Measurements from ENCODE around the gene SPEM3. TPM values are rescaled to one million over a fixed set of nuclear protein-coding genes. Genes with fewer than 3 reads are reported as not detected.

The SPEM3 gene
- total RNA-seq (2022; extraction: Qiagen RNA extraction; ENCODE audit: low read depth), result not detected in 5 replicates

DNA sequence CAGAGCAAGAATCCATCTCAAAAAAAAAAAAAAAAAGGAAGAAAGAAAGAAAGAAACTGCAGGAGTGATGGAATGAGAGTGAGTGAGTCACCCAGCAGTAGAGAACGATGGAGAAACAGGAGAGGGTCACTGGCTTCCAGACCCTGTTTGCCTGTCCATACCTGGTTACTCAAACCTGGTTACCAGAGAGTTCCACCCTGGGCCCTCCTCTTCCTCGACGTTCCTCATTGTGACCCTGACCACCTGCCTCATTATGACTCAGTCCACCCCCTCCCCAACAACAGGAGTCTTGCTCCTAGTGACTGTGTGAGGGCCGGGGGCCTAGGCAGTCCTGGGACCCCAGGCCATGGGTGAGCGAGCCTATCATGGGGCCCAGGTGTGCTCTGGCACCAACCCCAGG lies at the start of gene SPEM3:
Gene SPEM3 (plus strand): TSS at position 301 of the 400 bp plus-strand sequence. CDS start 46 bp downstream, at position 347.

GRCh38 chr17:7380855-7381683 lies 47.6 kb upstream of the SPEM3 start, which contains the start of gene TNK1:
Gene TNK1, plus strand, starts transcription at chr17:7381089. Its CDS starts 1,838 bp downstream, at chr17:7382927.

GRCh38 chr17:7394452-7395191 lies 34.0 kb upstream of the SPEM3 start, which contains the start of gene PLSCR3:
Gene PLSCR3, minus strand, starts transcription at chr17:7394525. Its CDS starts 415 bp downstream, at chr17:7394110.

DNA sequence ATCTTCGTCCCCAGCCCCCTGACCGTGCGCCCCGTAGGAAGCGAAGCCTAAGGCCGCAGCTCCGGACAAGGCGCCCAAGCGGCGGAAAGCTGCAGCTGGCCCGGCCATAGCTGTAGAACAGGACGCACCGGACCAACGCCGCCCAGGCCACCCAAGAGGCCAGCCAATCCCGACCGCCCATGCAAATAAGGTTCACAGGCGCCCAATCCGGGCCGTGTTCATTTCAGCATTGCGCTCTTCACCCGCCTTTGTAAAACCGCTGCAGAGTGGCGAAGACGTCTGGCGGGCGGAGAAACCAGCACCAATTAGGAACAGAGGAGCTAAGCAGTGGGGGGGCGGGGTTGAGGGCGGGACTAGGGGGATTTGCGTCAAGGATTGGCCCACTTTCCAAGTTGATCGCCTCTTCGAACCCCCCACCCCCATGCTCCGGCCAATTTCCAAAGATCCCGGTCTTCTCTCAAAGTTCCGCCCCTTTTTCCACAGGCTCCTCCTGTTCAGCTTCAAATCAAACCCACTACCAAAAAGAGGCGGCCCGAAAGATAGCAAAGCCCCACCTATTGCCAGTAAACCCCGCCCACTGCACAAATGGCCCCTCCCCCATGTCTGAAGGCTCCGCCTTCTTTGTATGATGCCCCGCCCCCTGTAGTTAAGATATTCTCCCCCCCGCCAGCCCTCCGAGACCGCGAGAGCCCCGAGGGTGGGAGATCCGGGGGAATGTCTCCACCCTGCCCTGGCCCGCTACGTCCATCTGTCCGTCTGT lies 24.5 kb upstream of the SPEM3 start, which contains the start of gene TMEM256:
Gene TMEM256 (minus strand): TSS at position 121 of the 760 bp plus-strand sequence. CDS start 13 bp downstream, at position 108.

GRCh38 chr17:7407485-7408251 lies 21.0 kb upstream of the SPEM3 start, which contains the start of gene NLGN2:
Gene NLGN2, plus strand, starts transcription at chr17:7407845. Its CDS starts 411 bp downstream, at chr17:7408256.

GRCh38 chr17:7419819-7420610 lies 8.6 kb upstream of the SPEM3 start, which contains the start of gene SPEM1:
Gene SPEM1, plus strand, starts transcription at chr17:7420324. Its CDS starts 61 bp downstream, at chr17:7420385.

GRCh38 chr17:7425316-7425715 lies 3.3 kb upstream of the SPEM3 start, which contains the start of gene SPEM2:
Gene SPEM2, plus strand, starts transcription at chr17:7425616. Its CDS starts 73 bp downstream, at chr17:7425689.

DNA sequence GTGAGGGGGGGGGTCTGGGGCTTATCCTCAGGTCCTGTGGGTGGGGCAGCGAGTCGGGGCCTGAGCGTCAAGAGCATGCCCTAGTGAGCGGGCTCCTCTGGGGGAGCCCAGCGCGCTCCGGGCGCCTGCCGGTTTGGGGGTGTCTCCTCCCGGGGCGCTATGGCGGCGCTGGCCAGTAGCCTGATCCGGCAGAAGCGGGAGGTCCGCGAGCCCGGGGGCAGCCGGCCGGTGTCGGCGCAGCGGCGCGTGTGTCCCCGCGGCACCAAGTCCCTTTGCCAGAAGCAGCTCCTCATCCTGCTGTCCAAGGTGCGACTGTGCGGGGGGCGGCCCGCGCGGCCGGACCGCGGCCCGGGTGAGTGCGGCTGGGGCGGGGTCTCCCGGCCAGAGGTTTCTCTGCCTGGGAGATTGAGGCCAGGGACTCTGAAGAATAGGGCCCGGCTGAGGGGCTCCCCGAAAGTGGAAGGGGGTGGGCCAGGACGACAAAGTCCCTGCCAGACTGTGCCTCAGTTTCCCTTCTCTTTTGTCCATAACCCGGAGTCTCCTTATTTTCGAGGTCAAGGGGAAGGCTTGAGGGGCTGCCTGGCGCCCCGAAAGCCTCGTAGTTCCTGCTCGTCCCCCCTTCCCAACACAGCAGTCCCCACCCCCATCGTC lies 10.9 kb downstream of the SPEM3 start, which contains the start of gene FGF11:
Gene FGF11 (plus strand): TSS at position 51 of the 651 bp plus-strand sequence. CDS start 109 bp downstream, at position 160.

DNA sequence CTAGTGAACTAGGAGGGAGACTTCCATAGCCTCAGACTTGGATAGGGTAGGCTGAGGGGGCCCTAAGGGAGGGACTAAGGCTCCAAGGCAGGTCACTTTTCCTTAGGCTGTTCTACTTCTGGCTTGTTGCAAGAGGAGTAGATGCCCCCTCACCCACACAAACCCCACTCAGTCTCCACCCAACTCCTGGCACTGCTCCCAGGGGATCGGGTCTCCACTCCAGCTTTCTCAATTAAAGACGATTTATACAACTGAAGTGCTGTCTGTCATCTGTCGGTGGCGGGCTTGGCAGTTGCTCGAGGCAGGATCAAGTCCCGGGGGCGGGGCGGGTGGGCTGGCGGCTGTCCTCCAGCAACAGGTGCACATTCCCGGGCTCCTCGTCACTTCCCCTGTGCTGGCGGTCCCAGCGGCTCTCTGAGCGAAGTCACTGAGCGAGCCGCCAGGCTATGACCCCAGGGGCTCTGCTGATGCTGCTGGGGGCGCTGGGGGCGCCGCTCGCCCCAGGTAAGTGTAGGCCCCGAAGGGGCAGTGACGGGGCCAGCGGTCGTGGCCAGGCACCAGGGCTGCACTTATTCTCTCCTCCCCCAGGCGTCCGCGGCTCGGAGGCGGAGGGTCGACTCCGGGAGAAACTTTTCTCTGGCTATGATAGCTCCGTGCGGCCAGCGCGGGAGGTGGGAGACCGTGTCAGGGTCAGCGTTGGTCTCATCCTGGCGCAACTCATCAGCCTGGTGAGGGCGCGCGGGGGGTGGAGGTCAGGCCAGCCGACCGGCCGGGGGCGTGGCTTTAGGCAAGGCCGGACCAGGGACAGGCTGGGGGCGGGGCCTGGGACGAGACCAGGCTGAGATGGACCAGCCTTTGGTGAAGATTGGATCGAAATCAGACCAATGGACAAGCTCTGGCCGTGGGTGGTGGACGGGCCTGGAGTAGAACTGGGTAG lies 16.3 kb downstream of the SPEM3 start, which contains the start of gene CHRNB1:
Gene CHRNB1 (plus strand): TSS at position 380 of the 937 bp plus-strand sequence. CDS start 67 bp downstream, at position 447.

DNA sequence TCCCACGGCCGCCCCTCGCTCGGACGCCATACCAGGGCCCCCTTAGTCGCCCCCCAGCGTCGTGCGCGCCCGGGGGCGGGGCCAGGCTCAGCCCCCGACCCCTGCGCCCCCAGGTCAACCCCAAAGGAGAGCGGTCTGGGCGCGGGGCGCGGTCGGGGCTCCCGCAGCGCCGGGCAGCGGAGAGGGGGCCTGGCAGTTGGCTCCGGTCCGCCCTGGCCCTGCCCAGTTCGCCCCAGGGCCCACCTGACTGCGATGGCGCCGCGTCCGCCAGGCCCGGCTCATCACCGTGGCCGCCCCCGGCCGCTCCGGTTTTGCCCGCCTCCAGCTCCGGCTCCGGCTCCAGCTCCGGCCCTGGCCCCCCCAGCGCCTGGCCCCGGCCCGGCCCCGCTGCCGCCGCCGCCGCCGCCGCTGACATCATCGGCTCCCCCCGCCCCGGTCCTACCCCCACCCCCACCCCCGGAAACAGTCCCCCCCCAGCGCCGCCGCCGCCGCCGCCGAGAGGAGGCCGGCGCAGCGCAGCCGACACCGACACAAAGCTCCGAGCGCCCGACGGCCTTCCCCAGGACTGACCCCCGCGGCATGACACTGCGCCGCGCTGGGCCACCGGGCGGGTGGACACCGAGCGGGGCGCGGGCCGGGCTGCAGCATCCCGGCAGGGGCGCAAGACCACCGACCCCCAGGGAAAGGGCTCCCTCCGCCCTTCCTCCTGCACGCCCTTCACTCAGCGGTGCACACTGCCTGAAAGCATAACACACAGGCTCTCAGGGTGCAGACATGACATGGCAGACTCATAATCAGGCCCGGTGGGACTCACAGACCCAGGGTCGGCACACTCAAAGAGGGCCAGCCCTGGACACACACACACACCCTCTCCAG lies 50.8 kb downstream of the SPEM3 start, which contains the start of gene ZBTB4:
Gene ZBTB4 (minus strand): TSS at position 419 of the 876 bp plus-strand sequence. CDS start 12,830 bp downstream, outside the sequence.

DNA sequence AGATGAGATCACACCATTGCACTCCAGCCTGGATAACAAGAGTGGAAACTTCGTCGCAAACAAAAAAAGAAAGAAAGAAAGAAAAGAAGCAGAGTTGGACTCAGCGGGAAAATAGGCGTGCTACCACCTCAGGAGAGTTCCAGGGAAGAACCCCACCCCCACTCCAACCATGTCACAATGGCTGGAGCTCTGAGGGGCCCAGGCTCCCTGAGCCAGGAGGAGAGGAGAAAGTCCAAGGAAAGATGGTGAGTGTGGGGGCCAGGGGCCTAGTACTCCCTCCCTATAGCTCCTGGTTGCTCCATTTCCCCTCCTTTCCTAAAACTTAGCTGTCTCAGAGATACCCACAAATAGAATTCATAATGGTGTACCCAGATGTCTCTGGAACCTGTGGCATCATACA lies 52.6 kb downstream of the SPEM3 start, which contains the start of gene SLC35G6:
Gene SLC35G6 (plus strand): TSS at position 172 of the 400 bp plus-strand sequence. CDS start 71 bp downstream, at position 243.

Other genes starting within 250 kb of the SPEM3 start
- 0.78 to 1.4 TPM (median 0.87 TPM) in 5 replicates for gene ASGR1, start 249.5 kb upstream of the SPEM3 start, total RNA-seq (2022; extraction: Qiagen RNA extraction; ENCODE audit: low read depth)
- 4.8 to 8.2 TPM (median 6.7 TPM) in 5 replicates for gene DLG4, start 209.0 kb upstream of the SPEM3 start, total RNA-seq (2022; extraction: Qiagen RNA extraction; ENCODE audit: low read depth)
- 328 to 426 TPM (median 419 TPM) in 5 replicates for gene ACADVL, start 208.9 kb upstream of the SPEM3 start, total RNA-seq (2022; extraction: Qiagen RNA extraction; ENCODE audit: low read depth)
- 31.8 to 38.4 TPM (median 37.3 TPM) in 5 replicates for gene DVL2, start 194.3 kb upstream of the SPEM3 start, total RNA-seq (2022; extraction: Qiagen RNA extraction; ENCODE audit: low read depth)
- 80.8 to 113 TPM (median 94.7 TPM) in 5 replicates for gene PHF23, start 189.4 kb upstream of the SPEM3 start, total RNA-seq (2022; extraction: Qiagen RNA extraction; ENCODE audit: low read depth)
- 629 to 795 TPM (median 688 TPM) in 5 replicates for gene GABARAP, start 186.4 kb upstream of the SPEM3 start, total RNA-seq (2022; extraction: Qiagen RNA extraction; ENCODE audit: low read depth)
- 209 to 247 TPM (median 236 TPM) in 5 replicates for gene CTDNEP1, start 177.1 kb upstream of the SPEM3 start, total RNA-seq (2022; extraction: Qiagen RNA extraction; ENCODE audit: low read depth)
- gene ELP5, start 176.6 kb upstream of the SPEM3 start, total RNA-seq (2022; extraction: Qiagen RNA extraction; ENCODE audit: low read depth), result 124 to 134 TPM (median 126 TPM) in 5 replicates
- gene CLDN7, start 166.4 kb upstream of the SPEM3 start, total RNA-seq (2022; extraction: Qiagen RNA extraction; ENCODE audit: low read depth), result 1.7 to 2.5 TPM (median 2.1 TPM) in 5 replicates
- 0.17 to 0.64 TPM (median 0.45 TPM) in 5 replicates for gene SLC2A4, start 147.1 kb upstream of the SPEM3 start, total RNA-seq (2022; extraction: Qiagen RNA extraction; ENCODE audit: low read depth)
- gene YBX2, start 134.2 kb upstream of the SPEM3 start, total RNA-seq (2022; extraction: Qiagen RNA extraction; ENCODE audit: low read depth), result 0.22 to 0.91 TPM (median 0.52 TPM) in 5 replicates
- gene EIF5A, start 121.2 kb upstream of the SPEM3 start, total RNA-seq (2022; extraction: Qiagen RNA extraction; ENCODE audit: low read depth), result 1,622 to 1,789 TPM (median 1,677 TPM) in 5 replicates
- 84.7 to 101 TPM (median 95.3 TPM) in 5 replicates for gene GPS2, start 113.5 kb upstream of the SPEM3 start, total RNA-seq (2022; extraction: Qiagen RNA extraction; ENCODE audit: low read depth)
- 25.3 to 31.6 TPM (median 30.1 TPM) in 5 replicates for gene NEURL4, start 99.5 kb upstream of the SPEM3 start, total RNA-seq (2022; extraction: Qiagen RNA extraction; ENCODE audit: low read depth)
- gene ACAP1, start 92.3 kb upstream of the SPEM3 start, total RNA-seq (2022; extraction: Qiagen RNA extraction; ENCODE audit: low read depth), result 1.7 to 5.4 TPM (median 3.1 TPM) in 5 replicates
- gene KCTD11, start 76.7 kb upstream of the SPEM3 start, total RNA-seq (2022; extraction: Qiagen RNA extraction; ENCODE audit: low read depth), result 9.4 to 13.4 TPM (median 10.7 TPM) in 5 replicates
- not detected in 5 replicates for gene TMEM95, start 73.7 kb upstream of the SPEM3 start, total RNA-seq (2022; extraction: Qiagen RNA extraction; ENCODE audit: low read depth)
- 1.4 to 2.0 TPM (median 1.5 TPM) in 5 replicates for gene TNK1, start 47.8 kb upstream of the SPEM3 start, total RNA-seq (2022; extraction: Qiagen RNA extraction; ENCODE audit: low read depth)
- gene PLSCR3, start 34.3 kb upstream of the SPEM3 start, total RNA-seq (2022; extraction: Qiagen RNA extraction; ENCODE audit: low read depth), result 38.1 to 44.3 TPM (median 41.3 TPM) in 5 replicates
- gene TMEM256, start 24.8 kb upstream of the SPEM3 start, total RNA-seq (2022; extraction: Qiagen RNA extraction; ENCODE audit: low read depth), result 202 to 227 TPM (median 216 TPM) in 5 replicates
- gene NLGN2, start 21.0 kb upstream of the SPEM3 start, total RNA-seq (2022; extraction: Qiagen RNA extraction; ENCODE audit: low read depth), result 13.2 to 18.5 TPM (median 17.1 TPM) in 5 replicates
- gene SPEM1, start 8.5 kb upstream of the SPEM3 start, total RNA-seq (2022; extraction: Qiagen RNA extraction; ENCODE audit: low read depth), result 0.14 TPM in 1 of 5 replicates, not detected in the others
- gene SPEM2, start 3.2 kb upstream of the SPEM3 start, total RNA-seq (2022; extraction: Qiagen RNA extraction; ENCODE audit: low read depth), result 0.14 TPM in 1 of 5 replicates, not detected in the others
- 10.2 to 13.7 TPM (median 12.1 TPM) in 5 replicates for gene TMEM102, start 6.6 kb downstream of the SPEM3 start, total RNA-seq (2022; extraction: Qiagen RNA extraction; ENCODE audit: low read depth)
- gene FGF11, start 10.7 kb downstream of the SPEM3 start, total RNA-seq (2022; extraction: Qiagen RNA extraction; ENCODE audit: low read depth), result 0.43 to 1.3 TPM (median 1.1 TPM) in 5 replicates
- 7.3 to 11.0 TPM (median 9.1 TPM) in 5 replicates for gene CHRNB1, start 16.2 kb downstream of the SPEM3 start, total RNA-seq (2022; extraction: Qiagen RNA extraction; ENCODE audit: low read depth)
- gene ZBTB4, start 50.8 kb downstream of the SPEM3 start, total RNA-seq (2022; extraction: Qiagen RNA extraction; ENCODE audit: low read depth), result 18.5 to 23.4 TPM (median 22.7 TPM) in 5 replicates
- gene SLC35G6, start 52.6 kb downstream of the SPEM3 start, total RNA-seq (2022; extraction: Qiagen RNA extraction; ENCODE audit: low read depth), result not detected in 5 replicates
- 63.4 to 76.8 TPM (median 71.8 TPM) in 5 replicates for gene POLR2A, start 55.5 kb downstream of the SPEM3 start, total RNA-seq (2022; extraction: Qiagen RNA extraction; ENCODE audit: low read depth)
- gene TNFSF12, start 120.2 kb downstream of the SPEM3 start, total RNA-seq (2022; extraction: Qiagen RNA extraction; ENCODE audit: low read depth), result 9.1 to 12.2 TPM (median 10.8 TPM) in 5 replicates
- gene TNFSF13, start 129.9 kb downstream of the SPEM3 start, total RNA-seq (2022; extraction: Qiagen RNA extraction; ENCODE audit: low read depth), result 0.37 to 1.1 TPM (median 0.87 TPM) in 5 replicates
- 85.2 to 101 TPM (median 93.8 TPM) in 5 replicates for gene SENP3, start 133.1 kb downstream of the SPEM3 start, total RNA-seq (2022; extraction: Qiagen RNA extraction; ENCODE audit: low read depth)
- gene CD68, start 150.8 kb downstream of the SPEM3 start, total RNA-seq (2022; extraction: Qiagen RNA extraction; ENCODE audit: low read depth), result 25.6 to 35.0 TPM (median 28.2 TPM) in 5 replicates
- 112 to 145 TPM (median 126 TPM) in 5 replicates for gene MPDU1, start 155.0 kb downstream of the SPEM3 start, total RNA-seq (2022; extraction: Qiagen RNA extraction; ENCODE audit: low read depth)
- gene SOX15, start 161.2 kb downstream of the SPEM3 start, total RNA-seq (2022; extraction: Qiagen RNA extraction; ENCODE audit: low read depth), result 0.13 to 0.30 TPM (median 0.14 TPM) in 5 replicates
- gene FXR2, start 186.0 kb downstream of the SPEM3 start, total RNA-seq (2022; extraction: Qiagen RNA extraction; ENCODE audit: low read depth), result 44.0 to 59.8 TPM (median 56.2 TPM) in 5 replicates
- 65.1 to 91.4 TPM (median 81.4 TPM) in 5 replicates for gene SAT2, start 199.0 kb downstream of the SPEM3 start, total RNA-seq (2022; extraction: Qiagen RNA extraction; ENCODE audit: low read depth)
- 0.29 to 1.1 TPM (median 0.42 TPM) in 5 replicates for gene SHBG, start 201.3 kb downstream of the SPEM3 start, total RNA-seq (2022; extraction: Qiagen RNA extraction; ENCODE audit: low read depth)
- gene ATP1B2, start 222.1 kb downstream of the SPEM3 start, total RNA-seq (2022; extraction: Qiagen RNA extraction; ENCODE audit: low read depth), result 0.12 to 0.42 TPM (median 0.26 TPM) in 5 replicates

Measured in A549 treated with GW870086 at 1 μM for 4 hours (cell line).